ENCODE data around the gene CAMTA2.

Gene CAMTA2

GRCh38 chr17:5002121-5002788 is 14.8 kb upstream of the CAMTA2 start:
- DNase-seq (ENCODE audit: low spot score) = no peak

GRCh38 chr17:5000237-5000639 is 12.8 kb upstream of the CAMTA2 start:
- DNase-seq (ENCODE audit: low spot score) = no peak

GRCh38 chr17:4999430-5000093 is 12.1 kb upstream of the CAMTA2 start:
- DNase-seq (ENCODE audit: low spot score) = no peak

- peak; percentile 12 for DNase-seq (ENCODE audit: low spot score)
These were observed 11.4 kb upstream of the CAMTA2 start for GRCh38 chr17:4998732-4999429.

- DNase-seq (ENCODE audit: low spot score) = no peak
These were observed 10.7 kb upstream of the CAMTA2 start for GRCh38 chr17:4998027-4998731.

- peak; percentile 93 for DNase-seq (ENCODE audit: low spot score)
These were observed 10.0 kb upstream of the CAMTA2 start, which contains the start of the genes INCA1 and KIF1C for GRCh38 chr17:4997302-4998026. Gene INCA1 (minus strand): TSS chr17:4997522. CDS start chr17:4994437, 3,085 bp downstream. Gene KIF1C (plus strand): TSS chr17:4997950. CDS start chr17:5000247, 2,297 bp downstream.

- no peak for DNase-seq (ENCODE audit: low spot score)
These were observed 6.7 kb upstream of the CAMTA2 start for GRCh38 chr17:4994081-4994595.

GRCh38 chr17:4987767-4988567 is 492 bp upstream of the CAMTA2 start:
- DNase-seq (ENCODE audit: low spot score) = no peak

GRCh38 chr17:4986403-4986802 is 1.1 kb downstream of the CAMTA2 start:
- peak; percentile 7 for DNase-seq (ENCODE audit: low spot score)

GRCh38 chr17:4982305-4982704 is 5.2 kb downstream of the CAMTA2 start:
- DNase-seq (ENCODE audit: low spot score) = no peak

GRCh38 chr17:4980644-4981216 is 6.7 kb downstream of the CAMTA2 start:
- DNase-seq (ENCODE audit: low spot score) = peak; percentile 37

GRCh38 chr17:4978726-4979125 is 8.7 kb downstream of the CAMTA2 start:
- no peak for DNase-seq (ENCODE audit: low spot score)

GRCh38 chr17:4974115-4974670 is 13.3 kb downstream of the CAMTA2 start:
- DNase-seq (ENCODE audit: low spot score) = no peak

GRCh38 chr17:4973256-4974114 is 14.0 kb downstream of the CAMTA2 start:
- no peak for DNase-seq (ENCODE audit: low spot score)

- no peak for DNase-seq (ENCODE audit: low spot score)
These were observed 14.7 kb downstream of the CAMTA2 start for GRCh38 chr17:4972752-4973151.

GRCh38 chr17:4972322-4972721 is 15.2 kb downstream of the CAMTA2 start:
- DNase-seq (ENCODE audit: low spot score) = no peak

GRCh38 chr17:4971826-4972225 is 15.6 kb downstream of the CAMTA2 start:
- DNase-seq (ENCODE audit: low spot score) = no peak

GRCh38 chr17:4970273-4970672 is 17.2 kb downstream of the CAMTA2 start:
- no peak for DNase-seq (ENCODE audit: low spot score)
